HG02852 (cell line): ENCODE measurements around the gene ADAMTSL4.
"Not testable (repeated sequence)": the region's sequence is repeated elsewhere in the genome, so short reads cannot be mapped to it uniquely, and the experiment has no call there.

Experiments used
- ATAC-seq: cut with Tn5 transposase; IDR thresholded peaks from one replicate; pipeline ENCODE4 v1.9.1; 2021; ENCODE audit warnings: mild to moderate bottlenecking, moderate library complexity; ENCODE audit not compliant: unreplicated experiment

Gene ADAMTSL4

DNA sequence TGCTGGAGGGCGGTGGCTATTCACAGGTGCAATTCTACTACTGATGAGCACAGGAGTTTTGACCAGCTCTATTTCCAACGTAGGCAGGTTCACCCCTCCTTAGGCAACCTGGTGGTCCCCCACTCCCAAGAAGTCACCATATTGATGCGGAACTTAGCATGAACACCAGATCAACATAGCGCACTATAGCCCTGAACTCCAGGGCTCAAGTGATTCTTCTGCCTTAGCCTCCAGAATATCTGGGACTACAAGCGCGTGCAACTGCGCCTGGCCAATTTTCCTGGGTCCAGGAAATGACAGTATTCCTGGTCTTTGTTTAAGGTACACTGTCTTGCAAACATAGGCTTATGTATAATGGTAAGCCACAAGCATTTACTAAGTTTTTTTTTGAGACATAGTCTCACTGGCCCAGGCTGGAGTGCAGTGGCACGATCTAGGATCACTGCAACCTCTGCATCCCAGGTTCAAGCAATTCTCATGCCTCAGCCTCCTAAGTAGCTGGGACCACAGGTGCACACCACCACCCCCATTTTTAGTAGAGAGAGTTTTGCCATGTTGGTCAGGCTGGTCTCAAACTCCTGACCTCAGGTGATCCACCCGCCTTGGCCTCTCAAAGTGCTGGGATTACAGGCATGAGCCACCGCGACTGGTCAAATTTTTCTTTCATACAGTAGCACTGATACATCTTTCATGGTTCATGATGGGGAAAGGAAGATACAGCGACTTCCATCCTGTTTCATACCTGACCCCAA lies 17.6 kb downstream of the ADAMTSL4 start:
- ATAC-seq: no peak

- peak; percentile 31 for ATAC-seq
Measured at GRCh38 chr1:150567341-150567716, 18.1 kb downstream of the ADAMTSL4 start.

GRCh38 chr1:150567717-150568593 lies 18.7 kb downstream of the ADAMTSL4 start:
- peak; percentile 16 for ATAC-seq

- ATAC-seq: no peak
Measured at GRCh38 chr1:150568594-150568966, 19.4 kb downstream of the ADAMTSL4 start.

DNA sequence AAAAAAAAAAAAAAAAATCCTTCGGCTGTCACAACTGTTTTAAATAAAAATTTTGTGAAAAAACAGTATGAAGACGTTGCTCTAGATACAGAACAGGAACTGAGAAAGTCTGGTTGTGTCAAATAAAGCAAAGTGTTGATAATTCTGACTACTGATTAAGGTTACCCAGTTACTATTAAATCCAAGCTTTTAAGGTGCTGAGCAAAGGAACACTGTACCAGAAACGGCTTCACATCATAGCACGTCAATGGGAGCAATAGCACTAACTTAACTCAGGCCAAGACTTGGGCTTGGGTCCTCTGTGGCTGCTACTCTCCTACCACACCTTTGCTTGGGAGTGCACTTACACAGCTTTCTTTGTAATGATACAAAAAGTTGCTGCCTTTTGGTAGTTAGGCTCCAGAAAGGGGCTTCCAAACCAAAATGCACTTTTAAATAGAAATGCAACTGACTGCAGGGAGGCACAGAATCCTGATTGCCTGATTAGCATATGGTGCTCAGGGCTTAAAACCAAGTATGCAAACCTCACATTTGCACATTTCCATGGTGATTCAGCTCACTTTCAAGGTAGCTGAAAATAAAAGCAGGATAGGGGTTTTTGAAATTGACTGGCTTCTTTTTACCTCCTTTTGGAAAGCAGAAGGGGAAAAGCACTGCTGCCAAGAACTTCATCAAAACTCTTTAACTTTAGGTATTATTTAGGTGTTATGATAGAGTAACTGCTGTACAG lies 23.9 kb downstream of the ADAMTSL4 start:
- ATAC-seq: no peak

DNA sequence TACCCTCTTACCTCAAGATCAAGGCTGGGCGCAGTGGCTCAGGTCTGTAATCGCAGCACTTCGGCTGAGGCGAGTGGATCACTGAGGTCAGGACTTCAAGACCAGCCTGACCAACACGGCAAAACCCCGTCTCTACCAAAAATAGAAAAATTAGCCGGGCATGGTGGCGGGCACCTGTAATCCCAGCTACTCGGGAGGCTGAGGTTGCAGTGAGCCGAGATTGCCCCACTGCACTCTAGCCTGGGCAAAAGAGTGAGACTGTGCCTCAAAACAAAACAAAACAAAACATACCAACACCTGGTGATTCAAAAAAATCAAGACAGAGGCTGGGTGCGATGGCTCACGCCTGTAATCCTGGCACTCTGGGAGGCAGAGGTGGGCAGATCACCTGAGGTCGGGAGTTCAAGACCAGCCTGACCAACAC lies 24.5 kb downstream of the ADAMTSL4 start:
- not testable (repeated sequence) for ATAC-seq

DNA sequence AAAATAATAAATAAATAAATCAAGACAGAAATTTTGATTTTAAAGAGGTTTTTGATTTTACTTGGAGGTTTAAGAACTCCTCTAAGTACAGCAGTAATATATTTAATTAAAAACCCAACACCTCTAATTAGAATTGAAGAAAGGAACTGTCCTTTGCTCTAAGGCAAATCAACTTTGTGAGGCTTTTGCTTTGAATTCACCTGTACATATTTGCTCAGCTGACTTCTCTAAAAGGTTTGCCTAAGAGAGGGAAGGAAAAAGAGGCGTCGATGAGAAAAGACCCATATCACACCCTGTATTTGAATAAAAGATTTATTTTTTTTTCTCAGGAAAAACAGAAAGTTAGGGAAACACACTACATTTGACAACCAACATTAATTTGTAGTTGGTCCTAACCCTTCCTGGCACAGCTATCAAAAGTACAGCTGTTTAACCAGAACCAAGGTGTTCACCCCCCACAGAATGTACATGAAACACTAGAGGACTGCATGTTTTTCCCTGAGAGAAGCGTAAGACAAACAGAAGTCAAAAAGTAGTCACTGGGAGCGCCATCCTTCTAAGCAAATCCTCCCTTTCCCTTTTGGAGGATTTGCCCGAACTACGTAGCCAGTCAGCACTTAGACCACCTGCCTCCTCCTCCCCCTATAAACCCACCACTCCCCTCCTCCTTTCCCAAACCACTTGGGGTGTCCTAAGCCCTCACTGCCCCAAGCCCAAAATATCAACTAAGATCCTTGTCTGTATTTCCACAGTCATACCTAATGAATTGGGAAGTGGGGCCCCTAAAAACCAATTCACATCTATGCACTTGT lies 25.3 kb downstream of the ADAMTSL4 start:
- no peak for ATAC-seq

DNA sequence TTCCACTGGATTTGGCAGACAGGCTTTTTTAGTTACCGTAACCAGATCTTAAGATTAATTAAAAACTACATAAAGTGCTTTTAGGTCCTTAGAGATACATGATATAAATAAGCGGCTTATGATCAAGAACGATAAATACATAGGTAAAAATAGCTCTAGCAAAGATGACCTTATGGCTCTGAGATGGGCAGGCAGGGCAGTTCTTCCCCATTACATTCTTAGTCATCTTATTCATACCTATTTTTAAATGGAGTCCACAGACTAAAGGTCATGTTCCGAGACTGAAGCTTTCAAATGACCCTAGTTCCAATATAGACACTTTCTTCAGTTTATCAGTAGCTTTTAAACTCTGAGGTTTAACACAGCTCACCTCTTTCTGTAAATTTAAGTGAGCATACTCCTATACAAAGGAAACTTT lies 25.9 kb downstream of the ADAMTSL4 start:
- no peak for ATAC-seq

DNA sequence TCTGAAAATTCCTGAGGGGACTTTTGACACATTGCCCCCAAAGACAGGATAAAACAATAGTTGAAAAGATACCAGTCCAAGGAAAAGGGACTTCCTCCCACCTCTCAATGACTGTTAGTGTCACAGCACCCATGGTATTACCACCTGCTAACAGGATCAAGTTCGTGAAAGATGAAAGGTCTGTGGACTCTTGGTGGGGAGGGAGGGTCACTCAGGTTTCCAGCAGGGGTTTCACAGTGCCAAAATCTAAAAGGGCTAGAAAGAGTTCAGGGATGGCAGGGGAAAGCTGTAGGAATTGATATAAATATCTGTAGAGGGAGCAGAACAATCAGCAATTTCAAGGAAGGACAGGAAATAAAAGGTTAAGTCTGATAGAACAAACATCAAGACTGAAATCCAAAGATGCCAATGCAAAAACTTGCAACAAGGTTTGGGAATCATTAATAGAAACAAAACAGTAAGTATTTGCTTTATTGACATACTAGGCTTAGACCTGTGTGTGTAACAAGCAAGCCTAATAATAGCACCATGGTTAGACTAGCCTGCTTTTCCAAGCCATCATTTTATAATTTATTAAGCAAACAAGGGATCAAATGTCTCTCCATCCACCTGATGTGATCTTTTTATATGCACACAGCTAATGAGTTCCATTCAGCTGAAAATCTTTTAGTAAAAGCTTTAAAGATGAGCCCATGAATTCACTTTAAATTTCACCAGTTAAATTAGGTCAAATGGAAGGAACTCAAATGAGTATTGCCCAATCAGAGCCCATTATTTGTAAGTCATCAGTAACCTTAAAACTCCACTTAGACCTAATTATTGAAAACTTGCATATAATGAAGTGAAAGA lies 26.5 kb downstream of the ADAMTSL4 start:
- no peak for ATAC-seq

- ATAC-seq: no peak
Measured at GRCh38 chr1:150576367-150576711, 27.1 kb downstream of the ADAMTSL4 start.

DNA sequence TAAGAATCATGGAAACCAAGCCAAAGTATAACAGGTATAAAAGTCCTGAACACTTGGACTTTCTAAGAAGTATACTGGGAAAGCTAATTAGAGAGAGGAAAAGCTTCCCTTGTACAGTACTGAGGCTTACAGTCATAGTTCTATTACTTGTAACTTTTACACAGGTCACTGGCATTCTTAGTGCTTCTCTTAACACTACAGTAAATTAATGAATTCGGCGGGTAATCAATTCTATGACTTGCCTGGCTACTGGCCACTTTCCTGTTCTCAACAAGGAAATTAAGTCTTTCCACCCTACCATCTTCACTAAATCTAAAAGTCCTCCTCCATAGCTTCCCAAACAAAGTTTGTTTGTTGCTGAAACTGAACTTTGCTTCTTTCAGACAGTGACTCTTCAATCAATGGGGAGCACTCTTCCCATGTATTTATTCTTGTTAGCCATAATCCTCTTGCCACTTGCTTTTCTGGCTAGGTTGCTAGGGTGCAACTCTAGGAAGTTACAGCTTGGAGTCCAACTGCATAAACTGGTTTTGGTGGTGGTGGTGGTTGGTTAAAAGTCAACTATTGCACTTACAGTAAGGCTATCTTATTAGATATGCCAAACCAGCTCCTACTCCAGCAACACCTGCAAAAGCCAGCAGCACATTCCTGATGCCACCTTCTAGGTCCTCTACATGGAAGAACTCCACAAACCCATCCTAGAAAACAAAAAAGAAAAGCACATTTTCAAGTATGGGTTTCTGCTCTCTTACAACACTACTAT lies 27.8 kb downstream of the ADAMTSL4 start:
- no peak for ATAC-seq

DNA sequence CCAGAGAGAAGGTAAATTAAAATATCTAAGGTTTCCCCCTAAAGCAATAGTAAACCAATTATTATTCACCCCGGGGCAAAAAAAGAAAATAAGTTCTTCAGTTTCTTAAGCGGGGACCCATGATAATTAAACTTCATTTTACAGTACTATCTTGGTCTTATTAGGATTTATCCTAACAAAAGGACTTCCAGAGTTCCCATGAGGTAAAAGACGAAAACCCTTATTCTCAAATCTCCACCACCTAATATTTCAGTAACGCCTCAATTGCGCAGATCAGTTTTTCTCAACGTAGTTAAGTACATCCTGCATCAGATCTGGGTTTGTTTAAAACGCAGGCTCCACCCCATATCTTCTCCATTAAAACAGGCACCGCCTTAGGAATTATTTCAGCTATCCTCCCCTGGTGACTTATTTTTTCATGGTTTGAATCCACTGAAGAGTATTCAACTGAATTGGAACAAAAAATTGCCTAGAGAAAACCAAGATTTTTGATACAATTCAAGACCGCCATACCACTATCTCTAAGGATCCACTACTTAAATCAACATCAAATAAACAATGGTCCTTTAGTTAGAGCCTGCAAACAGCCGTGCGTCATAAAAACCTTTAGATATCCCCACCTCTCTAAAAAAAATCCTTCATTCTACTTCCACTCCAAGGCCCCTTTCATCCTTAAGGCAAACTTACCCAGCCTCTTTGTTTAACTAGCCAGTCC lies 28.5 kb downstream of the ADAMTSL4 start:
- no peak for ATAC-seq

- ATAC-seq: peak; percentile 3
Measured at GRCh38 chr1:150578272-150579109, 29.3 kb downstream of the ADAMTSL4 start.

DNA sequence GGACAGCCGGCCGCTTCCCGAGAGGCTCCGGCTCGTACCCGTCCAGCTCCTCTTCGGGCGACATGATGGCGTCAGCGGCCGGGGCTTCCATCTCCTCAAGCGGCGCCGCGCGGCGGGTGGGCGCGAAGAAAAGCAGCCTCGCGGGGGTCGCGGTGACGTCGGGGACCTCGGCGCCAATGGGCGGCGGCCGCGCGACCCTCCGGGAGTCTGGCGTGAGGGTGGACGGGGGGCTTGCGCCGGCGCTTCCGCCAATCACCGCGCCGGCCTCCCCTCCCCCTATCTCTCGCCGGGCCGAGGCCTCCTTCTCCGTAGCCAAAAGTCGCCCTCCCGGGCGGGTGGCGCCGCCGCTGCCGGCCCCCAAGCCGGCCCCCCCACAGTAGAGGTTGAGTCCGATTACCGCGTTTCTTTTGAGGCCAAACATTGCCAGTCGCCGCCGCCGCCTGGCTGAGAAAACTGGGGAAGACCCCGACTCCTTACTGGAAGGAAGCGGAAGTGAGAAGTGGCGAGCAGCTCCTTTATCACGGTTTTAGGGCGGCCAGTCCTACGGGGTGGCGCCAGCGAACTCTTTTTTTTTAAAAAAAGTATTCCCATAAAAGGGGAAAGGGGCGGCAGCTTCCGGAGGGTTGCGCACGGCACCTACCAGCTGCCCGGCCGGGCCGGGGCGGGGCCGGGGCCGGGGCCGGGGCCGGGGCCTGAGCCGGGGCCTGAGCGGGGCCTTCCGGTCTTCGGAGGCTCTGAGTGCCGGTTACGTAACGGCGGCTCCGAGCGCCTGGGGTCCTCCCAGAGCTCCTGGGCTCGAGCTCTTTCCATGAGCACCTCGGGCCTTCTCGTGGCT lies 30.1 kb downstream of the ADAMTSL4 start, which contains the start of gene MCL1:
Gene MCL1, minus strand, starts transcription at position 501 of the 835 bp plus-strand sequence. Its CDS starts 80 bp downstream, at position 421.
- ATAC-seq: peak; percentile 86

GRCh38 chr1:150579945-150580642 lies 30.9 kb downstream of the ADAMTSL4 start:
- ATAC-seq: no peak

GRCh38 chr1:150580966-150581365 lies 31.8 kb downstream of the ADAMTSL4 start:
- not testable (repeated sequence) for ATAC-seq
